ENCODE results near the gene GEMIN5. TPM values are rescaled to one million over a fixed set of nuclear protein-coding genes. Genes with fewer than 3 reads are reported as not detected.

The GEMIN5 gene
- total and polyA plus RNA-seq, 5 donors from 2014 or later = 8.0 to 14.0 (median 11.0) TPM

GRCh38 chr5:154971501-154971900 lies 33.5 kb upstream of the GEMIN5 start:
- H3K27ac Mint-ChIP-seq = no peak overlapping the region

GRCh38 chr5:154970759-154971158 lies 32.7 kb upstream of the GEMIN5 start:
- Mint-ChIP-seq H3K9me3 (no peaks in the 10 kb centered on the region), H3K27me3 (no peaks in the 10 kb centered on the region), H3K4me1 (peaks cover 0 to 11% (median 2%) of the 10 kb centered on the region in 4 donors), H3K4me3 (no peak overlapping the region), H3K36me3 (peaks cover 28% of the 10 kb centered on the region), H3K27ac (no peak overlapping the region)
- ATAC-seq (ENCODE audit: low read depth in 2 of 2) (no peak), DNase-seq (no peak)
- H3K27ac ChIP-seq (ENCODE audit: insufficient read depth, low read length, poor library complexity, severe bottlenecking) = no peak overlapping the region
- H3K4me3 ChIP-seq (ENCODE audit: low read depth, low read length) = no peak overlapping the region
- no peaks in the 10 kb centered on the region for H3K9me3 ChIP-seq (ENCODE audit: control insufficient read depth in 2 of 2, low read length in 2 of 2)
- peaks cover 26% of the 10 kb centered on the region for H3K36me3 ChIP-seq (ENCODE audit: control insufficient read depth, insufficient read depth, low read length)
- H3K27me3 ChIP-seq (ENCODE audit: control insufficient read depth, insufficient read depth, low read length) = no peaks in the 10 kb centered on the region
- no peaks in the 10 kb centered on the region for H3K4me1 ChIP-seq (ENCODE audit: control insufficient read depth, insufficient read depth, low read length, poor library complexity, severe bottlenecking)

More at GRCh38 chr5:154971501-154971900, 33.5 kb upstream of the GEMIN5 start:
- Histone ChIP-seq H3K4me1 (ENCODE audit: control insufficient read depth, insufficient read depth, low read length, poor library complexity, severe bottlenecking) (no peaks in the 10 kb centered on the region), H3K27me3 (ENCODE audit: control insufficient read depth, insufficient read depth, low read length) (no peaks in the 10 kb centered on the region), H3K36me3 (ENCODE audit: control insufficient read depth, insufficient read depth, low read length) (peaks cover 21% of the 10 kb centered on the region), H3K9me3 (ENCODE audit: control insufficient read depth in 2 of 2, low read length in 2 of 2) (no peaks in the 10 kb centered on the region), H3K4me3 (ENCODE audit: low read depth, low read length) (no peak overlapping the region), H3K27ac (ENCODE audit: insufficient read depth, low read length, poor library complexity, severe bottlenecking) (no peak overlapping the region)
- Mint-ChIP-seq H3K36me3 (peaks cover 23% of the 10 kb centered on the region), H3K4me1 (peaks cover 0 to 4% (median 2%) of the 10 kb centered on the region in 4 donors), H3K9me3 (no peaks in the 10 kb centered on the region), H3K4me3 (no peak overlapping the region), H3K27me3 (no peaks in the 10 kb centered on the region)
- DNase-seq = no peak
- no peak for ATAC-seq (ENCODE audit: low read depth in 2 of 2)

DNA sequence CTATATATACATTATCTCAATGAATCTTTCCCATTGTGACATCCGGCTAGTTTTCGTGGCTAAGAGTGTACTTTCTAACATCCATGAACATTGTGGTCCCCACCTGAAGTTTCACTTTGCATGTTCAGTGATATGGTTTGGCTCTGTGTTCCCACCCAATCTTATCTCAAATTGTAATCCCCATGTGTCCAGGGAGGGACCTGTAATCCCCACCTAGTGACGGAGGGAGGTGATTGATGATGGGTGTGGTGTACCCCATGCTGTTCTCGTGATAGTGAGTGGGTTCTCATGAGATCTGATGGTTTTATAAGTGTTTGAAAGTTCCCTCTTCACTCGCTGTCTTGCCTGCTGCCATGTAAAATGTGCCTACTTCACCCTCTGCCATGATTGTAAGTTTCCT lies 30.9 kb upstream of the GEMIN5 start:
- H3K4me3 Mint-ChIP-seq = no peak overlapping the region
- H3K4me1 Mint-ChIP-seq = peaks cover 2 to 11% (median 6%) of the 10 kb centered on the region in 4 donors
- peaks cover 31% of the 10 kb centered on the region for H3K36me3 ChIP-seq (ENCODE audit: control insufficient read depth, insufficient read depth, low read length)
- H3K27me3 Mint-ChIP-seq = no peaks in the 10 kb centered on the region
- H3K27ac Mint-ChIP-seq = no peak overlapping the region
- no peaks in the 10 kb centered on the region for H3K9me3 ChIP-seq (ENCODE audit: control insufficient read depth in 2 of 2, low read length in 2 of 2)
- H3K4me3 ChIP-seq (ENCODE audit: low read depth, low read length) = no peak overlapping the region
- no peaks in the 10 kb centered on the region for H3K27me3 ChIP-seq (ENCODE audit: control insufficient read depth, insufficient read depth, low read length)
- DNase-seq = no peak
- no peaks in the 10 kb centered on the region for H3K4me1 ChIP-seq (ENCODE audit: control insufficient read depth, insufficient read depth, low read length, poor library complexity, severe bottlenecking)
- no peaks in the 10 kb centered on the region for H3K9me3 Mint-ChIP-seq
- H3K36me3 Mint-ChIP-seq = peaks cover 38% of the 10 kb centered on the region
- H3K27ac ChIP-seq (ENCODE audit: insufficient read depth, low read length, poor library complexity, severe bottlenecking) = no peak overlapping the region
- ATAC-seq (ENCODE audit: low read depth in 2 of 2) = no peak

DNA sequence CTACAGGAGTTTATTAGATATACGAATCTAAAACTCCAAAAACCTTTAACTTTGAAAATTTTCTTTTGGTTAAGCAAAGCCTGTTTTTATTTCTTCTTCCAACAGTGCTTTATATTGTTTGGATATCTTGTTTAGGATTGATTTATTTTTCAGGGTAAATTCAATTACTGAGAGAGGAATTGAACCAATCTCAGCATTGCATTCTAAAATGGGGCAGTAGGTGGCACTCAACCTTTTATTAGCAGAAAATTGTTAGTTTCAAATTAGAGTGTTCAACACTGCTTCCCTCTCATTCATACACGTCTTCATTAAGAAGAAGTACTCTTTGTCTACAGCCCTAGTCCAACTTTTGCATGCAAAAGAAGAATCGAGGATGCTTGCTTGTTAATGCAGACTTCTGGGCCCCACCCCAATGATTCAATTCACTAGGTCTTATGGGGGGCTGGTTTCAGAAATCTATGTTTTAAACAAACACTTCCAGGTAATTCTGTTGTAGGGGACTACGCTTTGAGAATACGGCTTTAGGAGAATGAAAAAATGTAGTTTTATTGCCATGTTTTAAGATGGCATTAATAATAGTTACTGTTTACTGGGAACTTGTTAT lies 29.5 kb upstream of the GEMIN5 start:
- H3K9me3 ChIP-seq (ENCODE audit: control insufficient read depth in 2 of 2, low read length in 2 of 2) = no peaks in the 10 kb centered on the region
- no peaks in the 10 kb centered on the region for H3K27me3 ChIP-seq (ENCODE audit: control insufficient read depth, insufficient read depth, low read length)
- peaks cover 41% of the 10 kb centered on the region for H3K36me3 Mint-ChIP-seq
- DNase-seq (peak in 1 of 3 donors; percentile 26), ATAC-seq (ENCODE audit: low read depth in 2 of 2) (no peak)
- H3K27ac ChIP-seq (ENCODE audit: insufficient read depth, low read length, poor library complexity, severe bottlenecking) = no peak overlapping the region
- peaks cover 2 to 17% (median 12%) of the 10 kb centered on the region in 4 donors for H3K4me1 Mint-ChIP-seq
- no peak overlapping the region for H3K4me3 Mint-ChIP-seq
- H3K27me3 Mint-ChIP-seq = no peaks in the 10 kb centered on the region
- H3K4me3 ChIP-seq (ENCODE audit: low read depth, low read length) = no peak overlapping the region
- H3K9me3 Mint-ChIP-seq = no peaks in the 10 kb centered on the region
- H3K27ac Mint-ChIP-seq = no peak overlapping the region
- no peaks in the 10 kb centered on the region for H3K4me1 ChIP-seq (ENCODE audit: control insufficient read depth, insufficient read depth, low read length, poor library complexity, severe bottlenecking)
- peaks cover 37% of the 10 kb centered on the region for H3K36me3 ChIP-seq (ENCODE audit: control insufficient read depth, insufficient read depth, low read length)

DNA sequence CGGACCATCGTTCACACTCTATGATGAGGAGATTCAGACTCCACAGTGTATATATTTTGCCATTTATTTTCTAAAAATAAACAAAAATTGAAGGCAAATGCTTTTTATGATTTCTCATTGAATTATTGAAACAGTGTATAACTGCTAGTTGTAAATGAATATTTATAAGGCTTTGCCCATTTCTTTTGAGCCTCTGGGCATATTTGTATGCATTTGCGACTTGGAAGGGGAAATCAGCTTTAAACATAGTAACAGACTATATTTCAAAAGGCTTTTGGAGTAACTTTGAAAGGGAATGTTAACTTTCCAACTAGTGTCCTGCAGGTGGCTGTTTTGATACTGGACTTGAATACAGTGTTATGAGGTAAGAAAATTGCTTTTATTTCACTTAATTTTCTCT lies 28.9 kb upstream of the GEMIN5 start:
- H3K4me1 ChIP-seq (ENCODE audit: control insufficient read depth, insufficient read depth, low read length, poor library complexity, severe bottlenecking) = no peaks in the 10 kb centered on the region
- no peaks in the 10 kb centered on the region for H3K27me3 Mint-ChIP-seq
- H3K4me1 Mint-ChIP-seq = peaks cover 2 to 17% (median 13%) of the 10 kb centered on the region in 4 donors
- H3K36me3 Mint-ChIP-seq = peaks cover 44% of the 10 kb centered on the region
- peaks cover 43% of the 10 kb centered on the region for H3K36me3 ChIP-seq (ENCODE audit: control insufficient read depth, insufficient read depth, low read length)
- no peak for ATAC-seq (ENCODE audit: low read depth in 2 of 2)
- H3K27me3 ChIP-seq (ENCODE audit: control insufficient read depth, insufficient read depth, low read length) = no peaks in the 10 kb centered on the region
- H3K4me3 ChIP-seq (ENCODE audit: low read depth, low read length) = no peak overlapping the region
- H3K9me3 Mint-ChIP-seq = no peaks in the 10 kb centered on the region
- H3K4me3 Mint-ChIP-seq = no peak overlapping the region
- no peak overlapping the region for H3K27ac Mint-ChIP-seq
- no peak overlapping the region for H3K27ac ChIP-seq (ENCODE audit: insufficient read depth, low read length, poor library complexity, severe bottlenecking)
- no peak for DNase-seq
- H3K9me3 ChIP-seq (ENCODE audit: control insufficient read depth in 2 of 2, low read length in 2 of 2) = no peaks in the 10 kb centered on the region

DNA sequence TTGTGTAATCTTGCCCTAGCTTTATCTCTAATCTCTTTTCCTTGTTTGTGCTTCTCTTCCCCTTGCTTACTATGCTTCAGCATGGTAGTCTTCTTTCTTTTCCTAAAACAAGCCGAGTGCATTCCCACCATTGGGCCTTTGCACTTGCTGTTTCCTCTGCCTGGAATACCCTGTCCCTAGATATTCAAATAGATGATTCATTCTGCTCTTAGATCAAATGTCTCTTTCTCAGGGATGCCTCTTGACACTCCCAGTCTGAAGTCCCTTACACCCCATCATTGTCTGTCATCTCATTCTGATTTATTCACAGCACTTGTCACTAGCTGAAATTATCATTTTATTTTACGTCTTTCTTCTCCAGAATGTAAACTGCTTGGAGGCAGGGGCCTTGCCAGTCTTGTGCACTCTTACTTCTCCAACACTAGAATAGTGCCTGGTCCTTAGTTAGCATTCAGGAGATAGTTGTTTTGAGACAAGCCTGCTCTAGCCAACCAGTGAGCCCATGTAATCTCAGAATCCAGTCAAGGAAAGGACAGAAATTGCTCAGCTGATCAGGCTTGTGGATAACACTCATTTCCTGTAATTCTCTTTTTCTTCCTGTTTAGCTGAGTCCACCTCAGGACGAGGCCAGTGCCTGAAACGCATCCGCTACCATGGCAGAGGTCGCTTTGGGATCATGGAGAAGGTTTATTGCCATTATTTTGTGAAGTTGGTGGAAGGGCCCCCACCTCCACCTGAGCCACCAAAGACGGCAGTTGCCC lies 28.2 kb upstream of the GEMIN5 start:
- Mint-ChIP-seq H3K27me3 (no peaks in the 10 kb centered on the region), H3K9me3 (no peaks in the 10 kb centered on the region), H3K36me3 (peaks cover 45% of the 10 kb centered on the region), H3K4me1 (peaks cover 2 to 17% (median 13%) of the 10 kb centered on the region in 4 donors), H3K4me3 (no peak overlapping the region), H3K27ac (peak overlapping the region in 1 of 3 donors; percentile 63)
- Histone ChIP-seq H3K27me3 (ENCODE audit: control insufficient read depth, insufficient read depth, low read length) (no peaks in the 10 kb centered on the region), H3K27ac (ENCODE audit: insufficient read depth, low read length, poor library complexity, severe bottlenecking) (no peak overlapping the region), H3K4me1 (ENCODE audit: control insufficient read depth, insufficient read depth, low read length, poor library complexity, severe bottlenecking) (no peaks in the 10 kb centered on the region), H3K9me3 (ENCODE audit: control insufficient read depth in 2 of 2, low read length in 2 of 2) (no peaks in the 10 kb centered on the region), H3K36me3 (ENCODE audit: control insufficient read depth, insufficient read depth, low read length) (peaks cover 49% of the 10 kb centered on the region), H3K4me3 (ENCODE audit: low read depth, low read length) (no peak overlapping the region)
- ATAC-seq (ENCODE audit: low read depth in 2 of 2) (no peak), DNase-seq (no peak)

- peaks cover 4 to 17% (median 13%) of the 10 kb centered on the region in 4 donors for H3K4me1 Mint-ChIP-seq
- no peak overlapping the region for H3K4me3 Mint-ChIP-seq
- H3K9me3 ChIP-seq (ENCODE audit: control insufficient read depth in 2 of 2, low read length in 2 of 2) = no peaks in the 10 kb centered on the region
- no peak for DNase-seq
- no peak overlapping the region for H3K4me3 ChIP-seq (ENCODE audit: low read depth, low read length)
- H3K27ac ChIP-seq (ENCODE audit: insufficient read depth, low read length, poor library complexity, severe bottlenecking) = no peak overlapping the region
- H3K9me3 Mint-ChIP-seq = no peaks in the 10 kb centered on the region
- H3K36me3 Mint-ChIP-seq = peaks cover 38% of the 10 kb centered on the region
- no peaks in the 10 kb centered on the region for H3K4me1 ChIP-seq (ENCODE audit: control insufficient read depth, insufficient read depth, low read length, poor library complexity, severe bottlenecking)
- no peak for ATAC-seq (ENCODE audit: low read depth in 2 of 2)
- H3K27me3 Mint-ChIP-seq = no peaks in the 10 kb centered on the region
- H3K36me3 ChIP-seq (ENCODE audit: control insufficient read depth, insufficient read depth, low read length) = peaks cover 66% of the 10 kb centered on the region
- no peaks in the 10 kb centered on the region for H3K27me3 ChIP-seq (ENCODE audit: control insufficient read depth, insufficient read depth, low read length)
- no peak overlapping the region for H3K27ac Mint-ChIP-seq
Observed at GRCh38 chr5:154962494-154962893, 24.5 kb upstream of the GEMIN5 start.

- Histone ChIP-seq H3K4me3 (ENCODE audit: low read depth, low read length) (no peak overlapping the region), H3K4me1 (ENCODE audit: control insufficient read depth, insufficient read depth, low read length, poor library complexity, severe bottlenecking) (no peaks in the 10 kb centered on the region), H3K36me3 (ENCODE audit: control insufficient read depth, insufficient read depth, low read length) (peaks cover 40% of the 10 kb centered on the region), H3K27ac (ENCODE audit: insufficient read depth, low read length, poor library complexity, severe bottlenecking) (no peak overlapping the region), H3K27me3 (ENCODE audit: control insufficient read depth, insufficient read depth, low read length) (no peaks in the 10 kb centered on the region), H3K9me3 (ENCODE audit: control insufficient read depth in 2 of 2, low read length in 2 of 2) (no peaks in the 10 kb centered on the region)
- DNase-seq (no peak), ATAC-seq (ENCODE audit: low read depth in 2 of 2) (no peak)
- no peaks in the 10 kb centered on the region for H3K27me3 Mint-ChIP-seq
- no peaks in the 10 kb centered on the region for H3K9me3 Mint-ChIP-seq
- no peak overlapping the region for H3K4me3 Mint-ChIP-seq
- peaks cover 31% of the 10 kb centered on the region for H3K36me3 Mint-ChIP-seq
- H3K4me1 Mint-ChIP-seq = peaks cover 7 to 9% (median 7%) of the 10 kb centered on the region in 4 donors
- H3K27ac Mint-ChIP-seq = no peak overlapping the region
Observed at GRCh38 chr5:154956712-154957111, 18.7 kb upstream of the GEMIN5 start.

All from CD4-positive, CD25-positive, alpha-beta regulatory T cell (primary cell).